ENCODE results near the gene IL16. TPM values are rescaled to one million over a fixed set of nuclear protein-coding genes. Genes with fewer than 3 reads are reported as not detected.
A peak's percentile ranks its signal among the peaks of the same experiment; 100 is the strongest.

The IL16 gene
- total RNA-seq, 4 donors from 2014 or later = 9.7 to 15.2 (median 10.9) TPM

DNA sequence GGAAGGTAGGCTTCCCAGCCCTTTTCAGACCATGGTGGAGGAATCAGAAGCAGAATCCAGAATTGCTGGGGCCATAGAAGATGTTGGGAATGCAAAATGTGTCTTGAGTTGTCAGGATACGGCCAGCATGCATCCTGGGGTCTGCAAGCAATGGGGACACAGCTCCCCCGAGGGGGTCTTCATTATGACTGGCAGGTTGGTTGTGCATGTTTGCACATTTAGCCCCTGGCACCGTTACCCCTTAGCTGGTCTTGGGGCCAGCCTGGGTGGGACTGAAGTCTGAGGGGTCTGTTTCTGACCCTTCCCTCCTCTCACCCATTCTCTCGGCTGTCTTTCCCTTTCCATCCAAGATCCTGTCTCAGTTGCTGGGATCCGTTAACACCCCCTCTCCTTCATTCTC lies 76.5 kb downstream of the IL16 start:
- 79 to 86% methylated on average over 5 of the region's 5 CpGs for WGBS, 2 donors
- intact Hi-C loops (cut with DNase I; ENCODE audit: low total_unique reads) = loop anchor here (2.0 kb wide), 1 partner anchor 124 kb away; no protein-coding TSS in a partner anchor
- H3K4me3 ChIP-seq (ENCODE audit: low read depth, poor library complexity, severe bottlenecking) = no peak overlapping the region
- TF ChIP-seq, protein P1, sequence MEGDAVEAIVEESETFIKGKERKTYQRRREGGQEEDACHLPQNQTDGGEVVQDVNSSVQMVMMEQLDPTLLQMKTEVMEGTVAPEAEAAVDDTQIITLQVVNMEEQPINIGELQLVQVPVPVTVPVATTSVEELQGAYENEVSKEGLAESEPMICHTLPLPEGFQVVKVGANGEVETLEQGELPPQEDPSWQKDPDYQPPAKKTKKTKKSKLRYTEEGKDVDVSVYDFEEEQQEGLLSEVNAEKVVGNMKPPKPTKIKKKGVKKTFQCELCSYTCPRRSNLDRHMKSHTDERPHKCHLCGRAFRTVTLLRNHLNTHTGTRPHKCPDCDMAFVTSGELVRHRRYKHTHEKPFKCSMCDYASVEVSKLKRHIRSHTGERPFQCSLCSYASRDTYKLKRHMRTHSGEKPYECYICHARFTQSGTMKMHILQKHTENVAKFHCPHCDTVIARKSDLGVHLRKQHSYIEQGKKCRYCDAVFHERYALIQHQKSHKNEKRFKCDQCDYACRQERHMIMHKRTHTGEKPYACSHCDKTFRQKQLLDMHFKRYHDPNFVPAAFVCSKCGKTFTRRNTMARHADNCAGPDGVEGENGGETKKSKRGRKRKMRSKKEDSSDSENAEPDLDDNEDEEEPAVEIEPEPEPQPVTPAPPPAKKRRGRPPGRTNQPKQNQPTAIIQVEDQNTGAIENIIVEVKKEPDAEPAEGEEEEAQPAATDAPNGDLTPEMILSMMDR (IDR thresholded peaks at IDR 0.05) = no peak
- no peak for TF ChIP-seq POLR2A (IDR thresholded peaks at IDR 0.05)
- peak in 1 of 2 donors; percentile 63 for DNase-seq (ENCODE audit: low spot score in 2 of 2)

DNA sequence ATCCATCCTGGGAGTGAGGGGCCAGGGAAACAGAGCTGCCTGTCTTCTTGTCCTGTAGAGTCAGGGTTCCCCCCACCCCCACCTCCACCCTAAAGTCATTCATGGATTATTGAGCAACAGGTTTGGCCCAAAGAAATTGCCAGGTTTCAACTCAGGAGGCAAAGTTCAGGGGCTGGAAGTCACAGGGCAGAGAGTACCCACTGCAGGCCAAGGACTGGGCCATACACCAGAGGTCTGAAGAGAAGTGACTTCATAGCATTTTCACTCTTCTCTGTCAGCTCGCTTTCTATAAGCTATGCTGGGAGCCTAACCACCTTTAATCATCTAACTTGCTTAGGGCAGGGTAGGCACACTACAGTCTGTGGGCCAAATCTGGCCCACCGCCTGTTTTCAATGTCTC lies 77.2 kb downstream of the IL16 start:
- peak in 1 of 2 donors; percentile 71 for DNase-seq (ENCODE audit: low spot score in 2 of 2)
- 76 to 90% methylated on average over 2 of the region's 2 CpGs for WGBS, 2 donors
- no peak overlapping the region for H3K4me3 ChIP-seq (ENCODE audit: low read depth, poor library complexity, severe bottlenecking)
- intact Hi-C loops (cut with DNase I; ENCODE audit: low total_unique reads) = loop anchor here (2.0 kb wide), 1 partner anchor 123 kb away; no protein-coding TSS in a partner anchor
- TF ChIP-seq POLR2A (IDR thresholded peaks at IDR 0.05) = no peak

DNA sequence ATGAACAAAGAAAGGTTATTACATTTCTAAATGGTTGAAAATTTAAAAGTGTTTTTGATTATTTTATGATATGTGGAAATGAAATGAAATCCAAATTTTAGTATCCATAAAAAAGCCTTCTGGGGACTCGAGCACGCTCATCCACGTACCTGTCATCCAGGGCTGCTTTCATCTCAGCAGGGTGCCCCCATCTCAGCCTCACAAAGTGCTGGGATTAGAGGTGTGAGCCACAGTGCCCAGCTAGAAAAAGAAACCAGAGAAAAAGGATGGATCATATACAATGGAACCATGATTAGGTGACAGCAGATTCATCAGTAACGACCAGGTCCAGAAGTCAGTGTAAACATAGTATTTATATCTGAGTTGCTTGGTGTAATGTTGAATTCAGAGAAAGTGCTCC lies 77.6 kb downstream of the IL16 start:
- no peak for TF ChIP-seq POLR2A (IDR thresholded peaks at IDR 0.05)
- TF ChIP-seq, protein P1 (IDR thresholded peaks at IDR 0.05) = no peak
- WGBS, 2 donors = 87 to 88% methylated on average over 4 of the region's 4 CpGs
- H3K4me3 ChIP-seq (ENCODE audit: low read depth, poor library complexity, severe bottlenecking) = no peak overlapping the region
- intact Hi-C loops (cut with DNase I; ENCODE audit: low total_unique reads) = no loop called here
- DNase-seq (ENCODE audit: low spot score in 2 of 2) = no peak

DNA sequence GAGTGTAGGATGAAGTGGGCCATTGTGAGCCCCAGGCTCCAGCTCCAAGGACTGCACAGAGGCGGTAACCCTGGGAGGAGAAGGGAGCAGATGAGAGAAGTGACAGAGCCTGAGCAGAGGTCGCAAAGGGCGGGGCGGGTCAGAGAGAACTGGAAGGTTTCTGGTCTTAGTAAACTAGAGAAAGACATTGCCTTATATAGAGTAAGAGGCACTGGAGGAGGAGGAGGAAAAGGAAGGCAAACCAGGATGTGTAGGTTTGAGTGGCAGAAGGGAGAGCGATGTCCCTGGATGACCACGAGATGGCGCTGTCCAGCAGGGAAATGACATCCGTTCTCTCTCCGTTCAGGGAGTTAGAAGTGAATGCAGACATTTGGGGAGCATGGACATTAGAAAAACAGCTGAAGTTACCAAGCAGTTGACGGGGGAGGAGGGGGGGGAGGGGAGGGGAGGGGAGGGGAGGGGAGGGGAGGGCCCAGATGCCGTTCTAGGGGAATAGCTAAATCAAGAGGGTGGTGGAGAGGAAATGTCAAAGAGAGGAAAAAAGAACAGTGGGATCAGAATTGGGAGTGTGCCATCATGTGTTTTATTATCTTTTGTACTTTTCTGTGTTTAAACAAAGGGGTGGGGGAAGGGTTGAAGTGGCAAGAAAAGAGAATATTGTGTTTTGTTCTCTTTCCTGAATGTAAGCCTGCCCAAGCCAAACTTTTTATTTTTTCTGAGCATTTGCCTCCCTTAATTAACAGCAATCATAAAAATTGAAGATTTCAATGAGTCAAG lies 78.4 kb downstream of the IL16 start:
- peak; percentile 67 to 93 for DNase-seq (ENCODE audit: low spot score in 2 of 2)
- no peak for TF ChIP-seq POLR2A (IDR thresholded peaks at IDR 0.05)
- TF ChIP-seq, protein P1 (IDR thresholded peaks at IDR 0.05) = peak in 1 of 3 donors; percentile 59
- H3K4me3 ChIP-seq (ENCODE audit: low read depth, poor library complexity, severe bottlenecking) = no peak overlapping the region
- 9 to 12% methylated on average over 11 of the region's 11 CpGs for WGBS, 2 donors
- intact Hi-C loops (cut with DNase I; ENCODE audit: low total_unique reads) = no loop called here

DNA sequence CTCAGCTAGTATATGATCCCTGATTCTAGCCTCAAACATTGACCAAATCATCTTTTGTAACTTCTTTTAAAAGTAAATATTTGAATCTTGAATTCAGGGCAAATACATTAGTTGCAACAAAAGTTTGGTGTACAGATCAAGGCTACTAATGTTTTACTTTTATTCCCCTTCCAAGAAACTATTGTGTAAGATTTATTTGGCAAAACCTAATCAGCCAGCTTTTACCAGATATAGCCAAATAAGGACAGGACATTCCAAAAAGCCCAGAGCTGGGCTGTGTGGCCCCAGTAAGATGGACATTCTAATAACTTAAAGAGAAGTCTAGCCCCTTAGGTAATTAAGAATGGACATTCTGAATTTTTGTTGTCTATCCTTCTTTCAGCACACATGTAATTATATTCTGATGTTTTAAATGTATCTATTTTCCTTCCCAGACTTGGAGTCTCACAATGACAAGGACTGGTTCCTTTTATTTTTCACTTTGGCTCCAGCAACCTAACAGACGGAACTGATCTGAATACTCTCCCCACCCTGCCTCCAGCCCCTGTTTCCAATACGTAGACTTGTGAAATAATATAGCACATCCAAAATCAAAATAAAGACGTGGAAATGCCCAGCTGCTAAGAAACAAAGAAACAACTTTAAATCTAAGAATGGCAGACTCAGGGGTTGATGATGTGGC lies 79.2 kb downstream of the IL16 start:
- intact Hi-C loops (cut with DNase I; ENCODE audit: low total_unique reads) = no loop called here
- 61 to 69% methylated on average over 3 of the region's 3 CpGs for WGBS, 2 donors
- DNase-seq (ENCODE audit: low spot score in 2 of 2) = peak in 1 of 2 donors; percentile 79

DNA sequence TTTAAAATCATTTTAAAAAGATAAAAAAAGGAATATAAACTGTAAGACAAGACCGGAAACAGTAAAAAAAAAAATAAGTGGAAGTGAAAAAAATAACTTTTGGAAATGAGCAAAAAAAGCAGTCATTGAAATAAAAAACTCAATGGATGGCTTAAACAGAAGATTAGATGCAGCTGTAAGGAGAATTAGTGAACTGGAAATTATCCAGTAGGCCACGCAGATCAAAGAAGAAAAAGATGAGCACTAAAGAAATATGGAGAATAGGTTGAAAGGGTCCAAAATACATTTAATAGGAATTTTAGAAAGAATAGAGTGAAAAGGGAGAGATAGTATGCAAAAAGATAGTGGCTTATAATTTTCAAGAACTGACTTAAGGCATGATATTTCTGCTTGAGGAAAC lies 80.3 kb downstream of the IL16 start:
- H3K4me3 ChIP-seq (ENCODE audit: low read depth, poor library complexity, severe bottlenecking) = no peak overlapping the region
- 86 to 87% methylated on average over 2 of the region's 2 CpGs for WGBS, 2 donors
- TF ChIP-seq POLR2A (IDR thresholded peaks at IDR 0.05) = no peak
- TF ChIP-seq, protein P1 (IDR thresholded peaks at IDR 0.05) = no peak
- no peak for DNase-seq (ENCODE audit: low spot score in 2 of 2)
- intact Hi-C loops (cut with DNase I; ENCODE audit: low total_unique reads) = no loop called here

More for the DNA sequence above, 79.2 kb downstream of the IL16 start:
- no peak overlapping the region for H3K4me3 ChIP-seq (ENCODE audit: low read depth, poor library complexity, severe bottlenecking)
- TF ChIP-seq, protein P1 (IDR thresholded peaks at IDR 0.05) = no peak
- no peak for TF ChIP-seq POLR2A (IDR thresholded peaks at IDR 0.05)
